GM23338 (cell line): ENCODE measurements around the gene TGFBR1. TPM values are rescaled to one million over a fixed set of nuclear protein-coding genes. Genes with fewer than 3 reads are reported as not detected.

Source experiments
- ATAC-seq: fragments of 200-7000 bp; cut with Tn5 transposase; 3 replicates; pipeline ENCODE4 v1.9.1; 2020
- DNase-seq: peaks from one replicate; pipeline ENCODE4 v3.0.0-alpha.2; 2015; ENCODE audit warnings: low spot score
- H2AFZ ChIP-seq: fragments of 200-600 bp; sonication (generic); 2 replicates; pipeline ENCODE4 v1.8.0; 2016; ENCODE audit warnings: antibody characterized with exemption, mild to moderate bottlenecking, moderate library complexity
- H3F3A ChIP-seq: fragments of 200-600 bp; sonication (generic); replicated peaks from 2 replicates; pipeline ENCODE4 v1.8.0; 2017; ENCODE audit warnings: antibody characterized with exemption, mixed run types, low read depth
- H3K27ac ChIP-seq: fragments of 200-600 bp; sonication (generic); 2 replicates; pipeline ENCODE4 v1.6.1; 2016; ENCODE audit warnings: low read depth
- H3K27me3 ChIP-seq: fragments of 200-600 bp; sonication (generic); 2 replicates; pipeline ENCODE4 v1.8.0; 2016; ENCODE audit warnings: mild to moderate bottlenecking, mixed run types, moderate library complexity; ENCODE audit not compliant: insufficient read depth
- H3K36me3 ChIP-seq: fragments of 200-600 bp; sonication (generic); 2 replicates; pipeline ENCODE4 v1.8.0; 2016; ENCODE audit warnings: mild to moderate bottlenecking; ENCODE audit not compliant: insufficient read depth
- H3K4me1 ChIP-seq: fragments of 200-600 bp; sonication (generic); 2 replicates; pipeline ENCODE4 v1.8.0; 2016; ENCODE audit warnings: mild to moderate bottlenecking, moderate library complexity; ENCODE audit not compliant: insufficient read depth
- H3K4me2 ChIP-seq: fragments of 200-600 bp; sonication (generic); 2 replicates; pipeline ENCODE4 v1.7.1; 2017; ENCODE audit warnings: mixed run types
- H3K4me3 ChIP-seq: fragments of 200-600 bp; sonication (generic); 2 replicates; pipeline ENCODE4 v1.6.1; 2016; ENCODE audit warnings: mixed run types
- H3K79me2 ChIP-seq: fragments of 200-600 bp; sonication (generic); replicated peaks from 2 replicates; pipeline ENCODE4 v1.8.0; 2017; ENCODE audit warnings: mild to moderate bottlenecking; ENCODE audit not compliant: insufficient read depth
- H3K9me2 ChIP-seq: fragments of 200-600 bp; sonication (generic); 2 replicates; pipeline ENCODE4 v1.8.0; 2017; ENCODE audit not compliant: insufficient read depth
- H4K20me1 ChIP-seq: fragments of 200-600 bp; sonication (generic); replicated peaks from 2 replicates; pipeline ENCODE4 v1.8.0; 2017; ENCODE audit warnings: mild to moderate bottlenecking; ENCODE audit not compliant: insufficient read depth
- H3K27ac Mint-ChIP-seq: 2 replicates; pipeline ENCODE4 v1.8.0; 2020; ENCODE audit warnings: inconsistent platforms, mild to moderate bottlenecking, moderate library complexity, mixed read lengths
- H3K27me3 Mint-ChIP-seq: 3 replicates; pipeline ENCODE4 v1.8.0; 2022; ENCODE audit warnings: low read depth, mild to moderate bottlenecking, moderate library complexity, mixed read lengths, inconsistent platforms; ENCODE audit not compliant: insufficient read depth, poor library complexity
- H3K36me3 Mint-ChIP-seq: 3 replicates; pipeline ENCODE4 v1.8.0; 2021; ENCODE audit warnings: low read depth, mild to moderate bottlenecking, inconsistent platforms, moderate library complexity, mixed read lengths
- H3K4me1 Mint-ChIP-seq: 3 replicates; pipeline ENCODE4 v1.8.0; 2020; ENCODE audit warnings: mild to moderate bottlenecking, inconsistent platforms, mixed read lengths
- H3K4me3 Mint-ChIP-seq: 3 replicates; pipeline ENCODE4 v1.8.0; 2021; ENCODE audit warnings: moderate library complexity, mild to moderate bottlenecking, inconsistent platforms, mixed read lengths
- H3K9me3 Mint-ChIP-seq: 3 replicates; pipeline ENCODE4 v1.8.0; 2020; ENCODE audit warnings: moderate library complexity, mild to moderate bottlenecking, inconsistent platforms, mixed read lengths
- CREB1 ChIP-seq: fragments of 250-450 bp; sonication (Bioruptor Pico); IDR thresholded peaks from 2 replicates; pipeline ENCODE4 v1.5.0; 2020; ENCODE audit warnings: low read depth, mild to moderate bottlenecking, moderate library complexity
- CTCF ChIP-seq, 2 experiments: fragments of 200-600 bp in 1 of 2; sonication (generic) in 1 of 2; conservative IDR thresholded peaks; 2 replicates each; pipeline versions ENCODE4 v1.5.1 to v1.6.1; 2016 to 2017; ENCODE audit warnings: antibody characterized with exemption in 2 of 2, low read depth in 2 of 2, mild to moderate bottlenecking in 2 of 2, moderate library complexity in 1 of 2
- ETS1 ChIP-seq: IDR thresholded peaks from 2 replicates; pipeline ENCODE4 v1.6.1; 2016; ENCODE audit warnings: antibody characterized with exemption
- EZH2 ChIP-seq: fragments of 200-600 bp; sonication (generic); IDR thresholded peaks from one replicate; pipeline ENCODE4 v1.8.0; 2017; ENCODE audit warnings: antibody characterized with exemption, mild to moderate bottlenecking, low read depth; ENCODE audit not compliant: unreplicated experiment
- EZH2phosphoT487 ChIP-seq: fragments of 200-600 bp; sonication (generic); IDR thresholded peaks from one replicate; pipeline ENCODE4 v1.8.1; 2018; ENCODE audit warnings: antibody characterized with exemption; ENCODE audit not compliant: unreplicated experiment
- JUNB ChIP-seq: IDR thresholded peaks from one replicate; pipeline ENCODE4 v1.6.1; 2016; ENCODE audit warnings: antibody characterized with exemption; ENCODE audit not compliant: unreplicated experiment
- NANOG ChIP-seq: IDR thresholded peaks from 2 replicates; pipeline ENCODE4 v1.6.1; 2016; ENCODE audit warnings: antibody characterized with exemption, borderline replicate concordance
- POLR2AphosphoS5 ChIP-seq: IDR thresholded peaks from 2 replicates; pipeline ENCODE4 v1.6.1; 2016; ENCODE audit warnings: antibody characterized with exemption, low read depth
- REST ChIP-seq: IDR thresholded peaks from one replicate; pipeline ENCODE4 v1.6.1; 2018; ENCODE audit warnings: antibody characterized with exemption; ENCODE audit not compliant: unreplicated experiment
- STAT1 ChIP-seq: IDR thresholded peaks from one replicate; pipeline ENCODE4 v1.6.1; 2016; ENCODE audit warnings: antibody characterized with exemption; ENCODE audit not compliant: unreplicated experiment
- ZNF114 ChIP-seq: fragments of 250-450 bp; sonication (Bioruptor Pico); IDR thresholded peaks from 2 replicates; pipeline ENCODE4 v1.5.0; 2020; ENCODE audit warnings: mild to moderate bottlenecking, moderate library complexity
- ZNF331 ChIP-seq: fragments of 250-450 bp; sonication (Bioruptor Pico); IDR thresholded peaks from 2 replicates; pipeline ENCODE4 v1.5.0; 2020; ENCODE audit warnings: low read depth, mild to moderate bottlenecking, moderate library complexity
- ZNF462 ChIP-seq: fragments of 250-450 bp; sonication (Bioruptor Pico); IDR thresholded peaks from 2 replicates; pipeline ENCODE4 v1.5.0; 2020; ENCODE audit warnings: mild to moderate bottlenecking, moderate library complexity
- polyA plus RNA-seq: library from polyadenylated mRNA; unstranded; fragments of >200 nt; fragmentation: Nextera tagmentation; extraction: Ambion mirVana; gene quantifications from 2 replicates; pipeline ENCODE4 v1.2.1, GENCODE V29; 2016
- total RNA-seq: library from RNA; depleted of rRNA; stranded (reverse); fragments of >200 nt; shearing (Covaris generic); gene quantifications from 2 replicates; pipeline ENCODE4 v1.2.3, GENCODE V29; 2014

Gene TGFBR1
- total and polyA plus RNA-seq, 2 experiments from 2014 or later = 9.3 to 40.2 TPM

GRCh38 chr9:99147177-99147576 lies 42.3 kb downstream of the TGFBR1 start:
- Histone ChIP-seq H3K9me2 (no peaks in the 10 kb centered on the region), H3K36me3 (peaks cover 23% of the 10 kb centered on the region), H3K27ac (no peak overlapping the region), H3F3A (no peaks in the 10 kb centered on the region), H3K79me2 (no peaks in the 10 kb centered on the region), H3K27me3 (no peaks in the 10 kb centered on the region), H3K4me3 (no peak overlapping the region), H3K4me2 (no peak overlapping the region), H4K20me1 (0 out of 2 replicates have a peak, but pooled peaks cover 4% of the 10 kb centered on the region), H2AFZ (no peak overlapping the region), H3K4me1 (peaks cover 20% of the 10 kb centered on the region)
- Mint-ChIP-seq H3K27me3 (peaks cover 2% of the 10 kb centered on the region), H3K9me3 (no peaks in the 10 kb centered on the region), H3K4me3 (no peak overlapping the region), H3K4me1 (peaks cover 6% of the 10 kb centered on the region), H3K27ac (no peak overlapping the region), H3K36me3 (peaks cover 42% of the 10 kb centered on the region)
- no peak for TF ChIP-seq STAT1
- TF ChIP-seq ZNF331 (CRISPR knock-in tag) = no peak
- no peak for TF ChIP-seq REST
- TF ChIP-seq EZH2 = no peak
- TF ChIP-seq EZH2phosphoT487 = no peak
- TF ChIP-seq ZNF462 (CRISPR knock-in tag) = no peak
- no peak for TF ChIP-seq CTCF (conservative IDR thresholded peaks at IDR 0.05; ENCODE audit: low read depth in 2 of 2)
- TF ChIP-seq ETS1 = no peak
- TF ChIP-seq JUNB = no peak
- no peak for TF ChIP-seq POLR2AphosphoS5
- no peak for TF ChIP-seq ZNF114 (CRISPR knock-in tag)
- no peak for TF ChIP-seq NANOG
- no peak for TF ChIP-seq CREB1
- DNase-seq (no peak), ATAC-seq (no peak)
